PC-3 (cell line): ENCODE data around the gene MUSTN1.

Source experiments
- CTCF ChIP-seq: fragments of 300-600 bp; sonication (generic); conservative IDR thresholded peaks from 2 replicates; pipeline ENCODE4 v1.5.1; 2017; ENCODE audit warnings: antibody characterized with exemption, low read depth, mild to moderate bottlenecking, low read length
- EZH2 ChIP-seq: fragments of 300-600 bp; sonication (generic); IDR thresholded peaks from one replicate; pipeline ENCODE4 v1.6.1; 2017; ENCODE audit warnings: antibody characterized with exemption, mild to moderate bottlenecking, low read length; ENCODE audit not compliant: unreplicated experiment
- EZH2phosphoT487 ChIP-seq: fragments of 300-600 bp; sonication (generic); IDR thresholded peaks from 2 replicates; pipeline ENCODE4 v1.6.1; 2018; ENCODE audit warnings: mild to moderate bottlenecking, antibody characterized with exemption, low read length, borderline replicate concordance

DNA sequence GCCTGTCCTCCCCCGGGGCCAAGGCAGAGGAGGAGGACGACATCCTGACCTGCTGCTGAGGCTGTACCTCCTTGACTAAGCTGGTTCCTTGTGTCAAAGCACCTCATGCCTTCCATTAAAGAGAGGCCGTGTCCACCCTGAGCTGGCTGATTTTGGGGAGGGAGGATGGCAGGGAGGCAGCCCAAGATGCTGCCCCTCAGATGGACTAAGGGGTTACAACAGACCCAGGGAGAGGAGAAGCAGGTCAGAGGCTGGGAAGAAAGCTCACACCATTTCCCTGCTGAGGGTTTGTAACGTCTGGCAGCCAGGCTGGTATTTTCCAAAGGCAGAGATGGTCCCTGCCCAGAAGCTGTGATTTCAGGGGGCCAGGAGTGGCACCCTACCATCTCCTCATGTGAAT is 42.9 kb downstream of the MUSTN1 start:
- TF ChIP-seq CTCF (no peak), EZH2 (no peak), EZH2phosphoT487 (no peak)
